ENCODE results near the gene CSN3.
"Not testable (repeated sequence)": the region's sequence is repeated elsewhere in the genome, so short reads cannot be mapped to it uniquely, and the experiment has no call there.

Gene CSN3, protein sequence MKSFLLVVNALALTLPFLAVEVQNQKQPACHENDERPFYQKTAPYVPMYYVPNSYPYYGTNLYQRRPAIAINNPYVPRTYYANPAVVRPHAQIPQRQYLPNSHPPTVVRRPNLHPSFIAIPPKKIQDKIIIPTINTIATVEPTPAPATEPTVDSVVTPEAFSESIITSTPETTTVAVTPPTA

DNA sequence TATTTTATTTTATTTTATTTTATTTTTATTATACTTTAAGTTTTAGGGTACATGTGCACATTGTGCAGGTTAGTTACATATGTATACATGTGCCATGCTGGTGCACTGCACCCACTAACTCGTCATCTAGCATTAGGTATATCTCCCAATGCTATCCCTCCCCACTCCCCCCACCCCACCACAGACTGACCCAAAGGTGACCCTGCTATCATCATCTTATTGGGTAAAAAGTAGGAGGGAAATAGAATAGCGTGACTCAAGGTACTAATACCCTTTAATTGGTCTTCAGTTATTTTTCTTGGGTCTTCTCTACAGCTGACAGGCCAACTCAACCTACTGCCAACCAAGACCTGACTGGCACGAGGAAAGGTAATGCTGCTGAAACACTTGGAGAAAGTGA lies at the start of gene CSN3:
Gene CSN3 (plus strand): TSS at position 301 of the 400 bp plus-strand sequence. CDS start 2,223 bp downstream, outside the sequence.
- not testable (repeated sequence) for H3K9me3 ChIP-seq (ENCODE audit: low read length); H3K4me1 ChIP-seq (ENCODE audit: insufficient read depth, low read length, severe bottlenecking); H3K27me3 ChIP-seq (ENCODE audit: insufficient read depth, low read length); H2AFZ ChIP-seq (ENCODE audit: low read length); H3K9ac ChIP-seq (ENCODE audit: low read length); H3K27ac ChIP-seq (ENCODE audit: low read depth, low read length, poor library complexity, severe bottlenecking); H3K36me3 ChIP-seq (ENCODE audit: insufficient read depth, low read length); H3K4me3 ChIP-seq (ENCODE audit: low read depth, low read length, poor library complexity, severe bottlenecking); H3K9me2 ChIP-seq (ENCODE audit: low read depth, low read length); H3K4me2 ChIP-seq (ENCODE audit: low read length); H4K20me1 ChIP-seq (ENCODE audit: insufficient read depth, low read length); H3F3A ChIP-seq (ENCODE audit: insufficient read depth, low read length); H3K79me2 ChIP-seq (ENCODE audit: insufficient read depth, low read length)

DNA sequence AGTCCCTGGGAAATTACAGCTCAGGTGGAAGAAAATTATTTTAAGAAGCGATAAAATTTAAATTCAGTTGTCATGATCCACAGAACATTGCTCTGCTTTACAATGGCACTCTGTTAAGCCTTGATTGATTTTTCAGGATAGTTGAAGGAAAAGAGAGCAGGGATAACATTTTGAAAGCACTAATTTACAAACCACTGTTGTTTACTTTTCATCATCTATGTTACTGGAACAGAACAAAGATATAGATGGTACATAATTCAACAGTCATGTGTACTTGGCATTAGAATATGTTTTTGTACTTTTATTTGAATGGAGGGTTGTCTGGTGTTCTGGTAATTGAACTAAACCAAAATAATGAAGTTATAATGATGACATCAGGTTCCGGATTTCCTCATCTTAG lies 49.5 kb upstream of the CSN3 start:
- Histone ChIP-seq H3K27me3 (ENCODE audit: insufficient read depth, low read length) (no peaks in the 10 kb centered on the region), H2AFZ (ENCODE audit: low read length) (no peak overlapping the region), H3K4me1 (ENCODE audit: insufficient read depth, low read length, severe bottlenecking) (no peaks in the 10 kb centered on the region), H3K79me2 (ENCODE audit: insufficient read depth, low read length) (no peaks in the 10 kb centered on the region), H3K27ac (ENCODE audit: low read depth, low read length, poor library complexity, severe bottlenecking) (no peak overlapping the region), H3K9me2 (ENCODE audit: low read depth, low read length) (no peaks in the 10 kb centered on the region), H3K36me3 (ENCODE audit: insufficient read depth, low read length) (no peaks in the 10 kb centered on the region), H3K4me2 (ENCODE audit: low read length) (no peak overlapping the region), H3F3A (ENCODE audit: insufficient read depth, low read length) (no peaks in the 10 kb centered on the region), H3K9ac (ENCODE audit: low read length) (no peak overlapping the region), H4K20me1 (ENCODE audit: insufficient read depth, low read length) (no peaks in the 10 kb centered on the region), H3K9me3 (ENCODE audit: low read length) (no peaks in the 10 kb centered on the region), H3K4me3 (ENCODE audit: low read depth, low read length, poor library complexity, severe bottlenecking) (no peak overlapping the region)
- TF ChIP-seq CTCF (IDR thresholded peaks at IDR 0.05; ENCODE audit: low read length): no peak
- TF ChIP-seq EZH2 (IDR thresholded peaks at IDR 0.05; ENCODE audit: borderline replicate concordance, low read length): no peak

- no peak for TF ChIP-seq CTCF (IDR thresholded peaks at IDR 0.05; ENCODE audit: low read length)
- TF ChIP-seq EZH2 (IDR thresholded peaks at IDR 0.05; ENCODE audit: borderline replicate concordance, low read length): no peak
- Histone ChIP-seq H3K9ac (ENCODE audit: low read length) (no peak within 1 kb of the TSS), H3K27ac (ENCODE audit: low read depth, low read length, poor library complexity, severe bottlenecking) (no peak within 1 kb of the TSS), H3K79me2 (ENCODE audit: insufficient read depth, low read length) (no peaks in the 10 kb centered on the region), H3K4me3 (ENCODE audit: low read depth, low read length, poor library complexity, severe bottlenecking) (no peak within 1 kb of the TSS), H3F3A (ENCODE audit: insufficient read depth, low read length) (no peaks in the 10 kb centered on the region), H3K36me3 (ENCODE audit: insufficient read depth, low read length) (no peaks in the 10 kb centered on the region), H3K9me2 (ENCODE audit: low read depth, low read length) (no peaks in the 10 kb centered on the region), H3K4me1 (ENCODE audit: insufficient read depth, low read length, severe bottlenecking) (no peaks in the 10 kb centered on the region), H3K4me2 (ENCODE audit: low read length) (no peak within 1 kb of the TSS), H4K20me1 (ENCODE audit: insufficient read depth, low read length) (no peaks in the 10 kb centered on the region), H2AFZ (ENCODE audit: low read length) (no peak within 1 kb of the TSS), H3K27me3 (ENCODE audit: insufficient read depth, low read length) (no peaks in the 10 kb centered on the region), H3K9me3 (ENCODE audit: low read length) (no peaks in the 10 kb centered on the region)
Observed at GRCh38 chr4:70195425-70195824, 47.0 kb upstream of the CSN3 start, which contains the start of gene ODAM. TSS of gene ODAM (plus strand) at chr4:70195725. CDS start at chr4:70196544, 819 bp downstream.

DNA sequence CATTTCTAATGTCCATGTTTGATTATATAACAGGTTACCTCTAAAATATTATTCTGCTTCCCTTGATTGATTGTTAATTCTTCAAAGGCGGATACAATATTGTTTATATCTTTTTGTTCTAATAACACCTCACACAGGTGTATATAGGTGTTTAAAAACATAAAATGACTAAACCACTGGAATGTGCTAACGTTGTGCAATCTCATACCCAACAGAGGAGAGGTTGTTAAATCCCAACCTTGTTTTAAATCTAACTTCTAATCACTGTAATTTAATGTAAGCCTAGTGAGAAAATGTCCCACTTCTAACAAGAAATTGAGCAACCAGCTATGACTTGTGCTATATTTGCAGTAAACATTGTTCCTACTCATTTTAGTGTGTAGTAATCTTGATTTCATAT lies 45.5 kb upstream of the CSN3 start:
- Histone ChIP-seq H2AFZ (ENCODE audit: low read length) (no peak overlapping the region), H3K9me2 (ENCODE audit: low read depth, low read length) (no peaks in the 10 kb centered on the region), H3K27ac (ENCODE audit: low read depth, low read length, poor library complexity, severe bottlenecking) (no peak overlapping the region), H3K79me2 (ENCODE audit: insufficient read depth, low read length) (no peaks in the 10 kb centered on the region), H3K9me3 (ENCODE audit: low read length) (no peaks in the 10 kb centered on the region), H3K36me3 (ENCODE audit: insufficient read depth, low read length) (no peaks in the 10 kb centered on the region), H3K4me2 (ENCODE audit: low read length) (no peak overlapping the region), H3K4me3 (ENCODE audit: low read depth, low read length, poor library complexity, severe bottlenecking) (no peak overlapping the region), H3K27me3 (ENCODE audit: insufficient read depth, low read length) (no peaks in the 10 kb centered on the region), H3K9ac (ENCODE audit: low read length) (no peak overlapping the region), H3F3A (ENCODE audit: insufficient read depth, low read length) (no peaks in the 10 kb centered on the region), H4K20me1 (ENCODE audit: insufficient read depth, low read length) (no peaks in the 10 kb centered on the region), H3K4me1 (ENCODE audit: insufficient read depth, low read length, severe bottlenecking) (no peaks in the 10 kb centered on the region)
- TF ChIP-seq EZH2 (IDR thresholded peaks at IDR 0.05; ENCODE audit: borderline replicate concordance, low read length) (no peak), CTCF (IDR thresholded peaks at IDR 0.05; ENCODE audit: low read length) (no peak)
